ENCODE results near the gene IL6. TPM values are rescaled to one million over a fixed set of nuclear protein-coding genes. Genes with fewer than 3 reads are reported as not detected.

The IL6 gene
- total and polyA plus RNA-seq, 2 of the 13 experiments (the other 11 are each of a cell fraction or from before 2014, with no cell fraction given): not detected

- TF ChIP-seq PAXIP1 (CRISPR knock-in tag; conservative IDR thresholded peaks at IDR 0.05) (no peak), ZNF570 (CRISPR knock-in tag; IDR thresholded peaks at IDR 0.05; ENCODE audit: borderline replicate concordance) (no peak), THYN1 (CRISPR knock-in tag; IDR thresholded peaks at IDR 0.05; ENCODE audit: borderline replicate concordance, low read depth) (no peak), PBX2 (CRISPR knock-in tag; IDR thresholded peaks at IDR 0.05) (no peak), RNF219 (CRISPR knock-in tag; IDR thresholded peaks at IDR 0.05) (no peak), RXRB (CRISPR knock-in tag; IDR thresholded peaks at IDR 0.05; ENCODE audit: borderline replicate concordance) (no peak), ZNF713 (CRISPR knock-in tag; IDR thresholded peaks at IDR 0.05) (no peak), SPEN (CRISPR knock-in tag; IDR thresholded peaks at IDR 0.05; ENCODE audit: low read depth) (no peak), IKZF1 (IDR thresholded peaks at IDR 0.05) (no peak)
Measured at GRCh38 chr7:22717760-22718159, 9.2 kb upstream of the IL6 start (continued).

Measured in HepG2 (cell line).